Endothelial cell of umbilical vein (primary cell): ENCODE data around the gene BAD.

Experiments used
- CTCF ChIP-seq, 2 donors: IDR thresholded peaks; 1 replicate in 1 of 2; 2 replicates in 1 of 2; pipeline ENCODE4 v1.5.1; 2011; ENCODE audit warnings: low read length in 2 of 2, mild to moderate bottlenecking in 2 of 2, moderate library complexity in 2 of 2, control low read depth in 1 of 2, inconsistent platforms in 1 of 2, low read depth in 1 of 2; ENCODE audit not compliant: insufficient read depth in 1 of 2; ENCODE audit errors: extremely low read depth in 1 of 2
- EZH2 ChIP-seq: IDR thresholded peaks from 2 replicates; pipeline ENCODE4 v1.6.1; 2012; ENCODE audit warnings: borderline replicate concordance, low read depth, mild to moderate bottlenecking, moderate library complexity, low read length, inconsistent platforms; ENCODE audit not compliant: severe bottlenecking
- MAX ChIP-seq: IDR thresholded peaks from 2 replicates; pipeline ENCODE4 v1.6.1; 2011; ENCODE audit not compliant: insufficient read depth, insufficient read length
- POLR2A ChIP-seq: IDR thresholded peaks from 2 replicates; pipeline ENCODE4 v1.6.1; 2012; ENCODE audit warnings: low read depth, mild to moderate bottlenecking, control low read depth, low read length

GRCh38 chr11:64241491-64242374 is 42.7 kb downstream of the BAD start:
- peak; percentile 52 for TF ChIP-seq POLR2A
- no peak for TF ChIP-seq CTCF (IDR thresholded peaks at IDR 0.05; ENCODE audit: extremely low read depth in 1 of 2, insufficient read depth in 1 of 2, low read depth in 1 of 2, low read length in 2 of 2)
- peak; percentile 5 for TF ChIP-seq MAX
- no peak for TF ChIP-seq EZH2
